Calu3 (cell line): ENCODE measurements around the gene ADGRF5. TPM values are rescaled to one million over a fixed set of nuclear protein-coding genes. Genes with fewer than 3 reads are reported as not detected.

Source experiments
- BruUV-seq: library from RNA; stranded (reverse); fragments of 400-500 nt; replicated peaks from 2 replicates; lab custom pipeline; 2021; lab: Mats Ljungman, UMichigan
- CTCF ChIA-PET: fragments of 300-600 bp; sonication (Branson Sonifier 250); formaldehyde crosslinking; loops from one replicate; lab custom pipeline; 2022; ENCODE audit warnings: antibody characterized with exemption; lab: Charles Lee
- DNase-seq: peaks from one replicate; pipeline ENCODE4 v3.0.0; 2022
- H3K27ac Mint-ChIP-seq: one replicate; pipeline ENCODE4 v1.8.0; 2022; ENCODE audit warnings: mixed read lengths; ENCODE audit not compliant: unreplicated experiment
- H3K27me3 Mint-ChIP-seq: one replicate; pipeline ENCODE4 v1.8.0; 2022; ENCODE audit warnings: mixed read lengths; ENCODE audit not compliant: unreplicated experiment
- H3K36me3 Mint-ChIP-seq: one replicate; pipeline ENCODE4 v1.8.0; 2022; ENCODE audit warnings: mild to moderate bottlenecking, moderate library complexity, mixed read lengths; ENCODE audit not compliant: insufficient read depth, unreplicated experiment
- H3K4me1 Mint-ChIP-seq: one replicate; pipeline ENCODE4 v1.8.0; 2022; ENCODE audit warnings: mild to moderate bottlenecking, low read depth, mixed read lengths; ENCODE audit not compliant: unreplicated experiment
- H3K4me3 Mint-ChIP-seq: one replicate; pipeline ENCODE4 v1.8.0; 2022; ENCODE audit warnings: mild to moderate bottlenecking, low read depth, moderate library complexity, mixed read lengths; ENCODE audit not compliant: unreplicated experiment
- H3K9me3 Mint-ChIP-seq: one replicate; pipeline ENCODE4 v1.8.0; 2022; ENCODE audit warnings: low read depth, mixed read lengths; ENCODE audit not compliant: unreplicated experiment
- intact Hi-C: fragments of 100-400 bp; cut with micrococcal nuclease; formaldehyde crosslinking; loops from one replicate; pipeline ENCODE4 v1.10.0; 2022; ENCODE audit not compliant: unreplicated experiment
- total RNA-seq: library from RNA; stranded (reverse); gene quantifications from 2 replicates; pipeline ENCODE4 v1.2.3, GENCODE V29; 2022
- TF ChIP-seq, protein P1 (sequence below): fragments of 200-600 bp; IDR thresholded peaks from one replicate; pipeline ENCODE4 v1.8.0; 2022; ENCODE audit warnings: antibody characterized with exemption; ENCODE audit not compliant: unreplicated experiment

The ADGRF5 gene
- total RNA-seq, 1 experiment from 2014 or later, result 0.24 TPM

DNA sequence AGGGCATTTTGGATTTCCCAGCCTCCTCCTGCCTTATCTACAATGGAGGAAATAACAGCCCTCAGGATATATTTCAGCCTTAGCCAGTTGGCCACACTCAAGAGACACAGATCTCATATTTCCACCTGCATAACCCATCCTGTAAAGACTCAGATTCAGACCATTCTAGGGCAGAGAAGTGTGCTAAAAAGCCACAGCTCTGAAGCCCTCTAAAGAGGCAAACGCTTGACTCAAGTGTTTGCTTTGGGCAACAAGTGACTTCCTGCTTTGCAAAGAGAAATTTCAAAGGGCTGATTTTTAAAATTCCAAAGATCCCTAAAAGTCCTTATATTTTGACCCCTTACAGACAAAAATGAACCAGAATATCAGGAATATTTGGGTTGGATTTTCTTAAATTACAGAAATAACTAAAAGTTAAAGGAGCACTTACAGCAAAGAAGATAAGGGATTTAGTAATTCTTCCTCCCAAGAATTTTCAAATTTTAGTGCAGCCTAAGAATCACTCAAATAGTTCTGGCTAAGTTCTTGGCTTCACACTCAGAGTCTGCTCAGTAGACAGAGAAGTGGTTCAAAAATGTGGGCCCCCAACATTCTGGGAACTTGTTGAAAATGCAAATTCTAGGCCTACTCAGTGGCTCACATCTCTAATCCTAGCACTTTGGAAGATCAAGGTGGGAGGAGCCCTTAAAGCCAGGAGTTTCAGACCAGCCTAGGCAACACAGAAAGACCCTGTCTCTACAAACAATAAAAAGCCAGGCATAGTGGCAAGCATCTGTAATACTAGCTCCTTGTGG, 18.9 kb upstream of the ADGRF5 start:
- BruUV-seq, result no TSS peak
- intact Hi-C loops, result no loop called here

DNA sequence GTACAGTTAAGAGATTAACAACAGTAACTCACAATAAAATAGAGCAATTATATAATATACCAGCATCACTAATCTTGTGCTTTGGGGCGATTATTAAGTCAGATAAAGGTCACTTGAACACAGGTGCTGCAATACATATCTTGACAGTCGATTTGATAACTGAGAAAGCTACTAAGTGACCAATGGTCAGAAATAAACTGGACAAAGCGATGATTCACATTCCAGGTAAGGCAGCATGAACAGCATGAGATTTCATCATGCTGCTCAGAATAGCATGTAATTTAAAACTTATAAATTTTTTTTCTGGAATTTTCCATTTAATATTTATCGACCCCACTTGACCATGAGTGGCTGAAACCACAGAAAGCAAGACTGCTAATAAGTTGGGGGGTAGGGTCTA, 15.9 kb upstream of the ADGRF5 start:
- H3K4me1 Mint-ChIP-seq, result peaks cover 77% of the 10 kb centered on the region
- peaks cover 11% of the 10 kb centered on the region for H3K36me3 Mint-ChIP-seq
- H3K27ac Mint-ChIP-seq, result peak overlapping the region; percentile 84
- no peaks in the 10 kb centered on the region for H3K27me3 Mint-ChIP-seq
- peaks cover 3% of the 10 kb centered on the region for H3K9me3 Mint-ChIP-seq
- BruUV-seq, result no TSS peak
- TF ChIP-seq, protein P1, sequence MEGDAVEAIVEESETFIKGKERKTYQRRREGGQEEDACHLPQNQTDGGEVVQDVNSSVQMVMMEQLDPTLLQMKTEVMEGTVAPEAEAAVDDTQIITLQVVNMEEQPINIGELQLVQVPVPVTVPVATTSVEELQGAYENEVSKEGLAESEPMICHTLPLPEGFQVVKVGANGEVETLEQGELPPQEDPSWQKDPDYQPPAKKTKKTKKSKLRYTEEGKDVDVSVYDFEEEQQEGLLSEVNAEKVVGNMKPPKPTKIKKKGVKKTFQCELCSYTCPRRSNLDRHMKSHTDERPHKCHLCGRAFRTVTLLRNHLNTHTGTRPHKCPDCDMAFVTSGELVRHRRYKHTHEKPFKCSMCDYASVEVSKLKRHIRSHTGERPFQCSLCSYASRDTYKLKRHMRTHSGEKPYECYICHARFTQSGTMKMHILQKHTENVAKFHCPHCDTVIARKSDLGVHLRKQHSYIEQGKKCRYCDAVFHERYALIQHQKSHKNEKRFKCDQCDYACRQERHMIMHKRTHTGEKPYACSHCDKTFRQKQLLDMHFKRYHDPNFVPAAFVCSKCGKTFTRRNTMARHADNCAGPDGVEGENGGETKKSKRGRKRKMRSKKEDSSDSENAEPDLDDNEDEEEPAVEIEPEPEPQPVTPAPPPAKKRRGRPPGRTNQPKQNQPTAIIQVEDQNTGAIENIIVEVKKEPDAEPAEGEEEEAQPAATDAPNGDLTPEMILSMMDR, result no peak
- DNase-seq, result no peak
- intact Hi-C loops, result no loop called here
- CTCF ChIA-PET, result no interaction called here
- H3K4me3 Mint-ChIP-seq, result no peak overlapping the region

More for the DNA sequence above, 18.9 kb upstream of the ADGRF5 start:
- TF ChIP-seq, protein P1, result no peak
- H3K4me1 Mint-ChIP-seq, result peaks cover 53% of the 10 kb centered on the region
- no peaks in the 10 kb centered on the region for H3K27me3 Mint-ChIP-seq
- H3K36me3 Mint-ChIP-seq, result peaks cover 8% of the 10 kb centered on the region
- H3K4me3 Mint-ChIP-seq, result no peak overlapping the region
- DNase-seq, result no peak
- H3K9me3 Mint-ChIP-seq, result peaks cover 5% of the 10 kb centered on the region
- CTCF ChIA-PET, result interaction anchor here (0.6 kb wide), 1 partner anchor 753 kb away, joined by 3 read pairs; no protein-coding TSS in a partner anchor
- H3K27ac Mint-ChIP-seq, result no peak overlapping the region

DNA sequence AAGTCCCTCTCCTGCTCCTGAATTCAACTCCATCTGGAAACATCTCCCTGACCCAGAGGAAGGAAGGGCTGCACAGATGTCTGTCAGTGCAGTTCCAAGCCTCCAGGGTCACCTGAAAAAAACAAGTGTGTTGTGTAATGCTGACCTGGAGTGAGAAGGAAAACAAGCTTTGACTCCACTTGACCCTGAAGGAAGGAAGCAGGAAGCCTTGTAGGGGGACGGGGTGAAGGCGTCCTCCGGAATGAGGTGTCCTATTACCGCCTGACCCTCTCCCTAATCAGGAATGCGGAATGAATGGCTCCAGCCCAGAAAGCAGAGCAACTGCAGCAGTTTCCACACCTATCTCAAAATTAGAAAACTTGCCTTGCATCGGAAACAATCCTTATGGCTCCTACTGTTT, 13.9 kb upstream of the ADGRF5 start:
- intact Hi-C loops, result no loop called here
- CTCF ChIA-PET, result interaction anchor here (1.5 kb wide), 1 partner anchor 10 kb away, joined by 9 read pairs; no protein-coding TSS in a partner anchor
- no peaks in the 10 kb centered on the region for H3K9me3 Mint-ChIP-seq
- H3K4me3 Mint-ChIP-seq, result peak overlapping the region; percentile 17
- H3K36me3 Mint-ChIP-seq, result peaks cover 11% of the 10 kb centered on the region
- peak overlapping the region; percentile 81 for H3K27ac Mint-ChIP-seq
- DNase-seq, result peak; percentile 76
- H3K27me3 Mint-ChIP-seq, result no peaks in the 10 kb centered on the region
- BruUV-seq, result no TSS peak
- H3K4me1 Mint-ChIP-seq, result peaks cover 84% of the 10 kb centered on the region
- TF ChIP-seq, protein P1, result no peak

- Mint-ChIP-seq H3K4me1 (peaks cover 75% of the 10 kb centered on the region), H3K27ac (peak overlapping the region; percentile 87), H3K36me3 (peaks cover 11% of the 10 kb centered on the region), H3K27me3 (no peaks in the 10 kb centered on the region), H3K4me3 (peak overlapping the region; percentile 62), H3K9me3 (no peaks in the 10 kb centered on the region)
- CTCF ChIA-PET, result interaction anchor here (1.4 kb wide), 1 partner anchor 22 kb away, joined by 3 read pairs; no protein-coding TSS in a partner anchor
- BruUV-seq, result no TSS peak
- TF ChIP-seq, protein P1, result no peak
- DNase-seq, result no peak
- intact Hi-C loops, result loop anchor here (2.0 kb wide), 1 partner anchor 49 kb away; no protein-coding TSS in a partner anchor
Measured at GRCh38 chr6:46933751-46934150, 12.0 kb upstream of the ADGRF5 start.
